Lung (tissue), 12 donors: ENCODE results near the gene VPREB1. TPM values are rescaled to one million over a fixed set of nuclear protein-coding genes. Genes with fewer than 3 reads are reported as not detected.
A peak's percentile ranks its signal among the peaks of the same experiment; 100 is the strongest.

ENCODE experiments used
- ATAC-seq: fragments of 200-7000 bp; cut with Tn5 transposase; one replicate; pipeline ENCODE4 v1.9.1; 2020; ENCODE audit warnings: moderate number of reproducible peaks; ENCODE audit not compliant: insufficient read depth, low FRiP score
- DNase-seq, 3 donors: peaks; one replicate each; pipeline ENCODE4 v3.0.0-alpha.2; 2013 to 2017
- H3K27ac ChIP-seq, 2 donors: one replicate each; pipeline ENCODE4 v1.5.1; 2013; ENCODE audit warnings: mild to moderate bottlenecking in 2 of 2, moderate library complexity in 2 of 2, control low read depth in 1 of 2, inconsistent platforms in 1 of 2, low read depth in 1 of 2, low read length in 1 of 2
- H3K27me3 ChIP-seq, 3 donors: one replicate each; pipeline ENCODE4 v1.5.1; 2013; ENCODE audit warnings: low read length in 2 of 3; ENCODE audit not compliant: control insufficient read depth in 3 of 3, insufficient read depth in 3 of 3
- H3K36me3 ChIP-seq, 4 donors: one replicate each; pipeline ENCODE4 v1.5.1; 2013; ENCODE audit warnings: low read length in 4 of 4, mild to moderate bottlenecking in 1 of 4, moderate library complexity in 1 of 4; ENCODE audit not compliant: control insufficient read depth in 4 of 4, insufficient read depth in 4 of 4
- H3K4me1 ChIP-seq, 5 donors: one replicate each; pipeline ENCODE4 v1.5.1; 2013; ENCODE audit warnings: low read length in 5 of 5, mild to moderate bottlenecking in 2 of 5, moderate library complexity in 1 of 5; ENCODE audit not compliant: control insufficient read depth in 5 of 5, insufficient read depth in 5 of 5
- H3K4me3 ChIP-seq: one replicate; pipeline ENCODE4 v1.5.1; 2013; ENCODE audit warnings: mild to moderate bottlenecking, control low read depth, moderate library complexity
- H3K9ac ChIP-seq, 2 donors: one replicate each; pipeline ENCODE4 v1.5.1; 2013; ENCODE audit warnings: low read length in 2 of 2, control low read depth in 1 of 2; ENCODE audit not compliant: insufficient read depth in 1 of 2
- H3K9me3 ChIP-seq, 4 donors: one replicate each; pipeline ENCODE4 v1.5.1; 2013; ENCODE audit warnings: low read length in 3 of 4, mild to moderate bottlenecking in 1 of 4, moderate library complexity in 1 of 4; ENCODE audit not compliant: control insufficient read depth in 4 of 4, insufficient read depth in 3 of 4
- CTCF ChIP-seq: IDR thresholded peaks from 2 replicates; pipeline ENCODE4 v1.5.1; 2012; ENCODE audit warnings: mild to moderate bottlenecking; ENCODE audit errors: control extremely low read depth, extremely low read depth
- WGBS, 2 donors: extraction: QIAGEN DNeasy Blood & Tissue Kit; methylation state at CpG; one replicate each; pipeline ENCODE4 v1.1.7; 2013; 5-methylcytosine and 5-hydroxymethylcytosine counted together
- polyA plus RNA-seq, 2 donors: library from polyadenylated mRNA; stranded (reverse); fragments of 200-250 nt; gene quantifications; one replicate each; pipeline ENCODE4 v1.2.1, GENCODE V29; 2013
- total RNA-seq, 2 donors: library from RNA; depleted of rRNA in 1 of 2; stranded (reverse); fragments of >200 nt in 1 of 2; gene quantifications; one replicate each; pipeline ENCODE4 v1.2.1, GENCODE V29; 2014 to 2021
- donor health status: control.
- donor health status: control.
- donor health status: Bipolar disorder and iron deficiency.
- donor health status: healthy.
- donor health status: DM: yes; HTN: yes; CAD: no.

The VPREB1 gene
- total and polyA plus RNA-seq, 4 donors: 0.11 TPM; not detected in 3

DNA sequence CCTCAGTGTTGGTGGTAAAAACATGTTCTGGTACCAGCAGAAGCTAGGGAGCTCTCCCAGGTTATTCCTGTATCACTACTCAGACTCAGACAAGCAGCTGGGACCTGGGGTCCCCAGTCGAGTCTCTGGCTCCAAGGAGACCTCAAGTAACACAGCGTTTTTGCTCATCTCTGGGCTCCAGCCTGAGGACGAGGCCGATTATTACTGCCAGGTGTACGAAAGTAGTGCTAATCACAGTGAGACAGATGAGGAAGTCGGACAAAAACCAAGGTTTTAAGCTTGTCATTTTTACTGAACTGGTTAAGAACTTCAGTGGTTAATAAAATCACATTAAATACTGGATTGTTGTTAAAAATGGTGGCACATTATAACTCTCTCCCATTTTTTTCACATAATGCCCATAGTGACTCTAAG lies 42.6 kb upstream of the VPREB1 start:
- Histone ChIP-seq H3K27me3 (peaks cover 0 to 14% (median 0%) of the 10 kb centered on the region in 3 donors), H3K36me3 (no peaks in the 10 kb centered on the region), H3K9me3 (no peaks in the 10 kb centered on the region), H3K4me1 (no peaks in the 10 kb centered on the region), H3K27ac (no peak overlapping the region), H3K9ac (no peak overlapping the region), H3K4me3 (no peak overlapping the region)
- no peak for DNase-seq
- no peak for TF ChIP-seq CTCF
- 40 to 59% methylated on average over 6 of the region's 6 CpGs for WGBS, 2 donors
- ATAC-seq: no peak

DNA sequence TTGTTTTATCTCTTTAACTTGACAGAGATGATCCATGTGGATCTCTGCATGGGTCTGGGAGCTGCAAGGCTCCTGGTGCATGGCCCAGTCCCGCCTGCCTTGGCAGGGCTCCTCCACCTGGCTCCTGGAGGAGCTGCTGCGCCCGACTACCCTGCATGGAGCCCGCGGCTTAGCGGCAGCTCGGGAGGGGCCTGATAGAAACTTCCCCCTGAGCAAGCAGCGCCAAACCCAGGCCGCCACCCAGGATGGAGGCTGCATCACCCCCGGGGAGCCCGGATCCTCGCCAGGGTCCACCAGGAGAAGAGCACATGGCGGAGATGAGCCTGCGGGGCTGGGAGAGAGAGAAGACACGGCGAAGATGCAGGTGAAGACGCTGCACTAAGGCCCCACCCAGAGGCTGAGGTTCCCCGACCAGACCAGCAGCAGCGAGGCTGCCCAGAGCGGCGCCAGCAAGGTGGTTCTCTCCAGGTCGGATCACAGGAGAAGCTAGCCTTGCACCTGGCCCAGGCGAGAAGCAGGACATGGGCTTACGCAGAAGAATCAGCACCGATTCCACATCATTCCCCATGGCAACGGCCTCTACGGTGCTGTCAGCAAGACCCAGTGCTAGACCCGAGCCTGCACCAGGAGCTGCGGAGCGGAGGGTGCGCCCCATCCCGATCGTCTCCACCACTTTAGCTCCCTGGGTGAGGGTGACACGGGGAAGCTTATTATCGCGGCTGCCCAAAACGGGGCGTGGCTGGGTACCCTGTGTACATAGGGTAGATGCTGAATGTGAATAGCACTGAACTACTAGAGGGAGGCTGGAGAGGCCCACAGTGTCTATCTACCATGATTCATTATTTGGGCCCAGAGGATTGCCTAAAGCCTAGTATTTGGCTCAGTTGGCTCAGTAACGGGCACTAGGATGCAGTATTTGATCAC lies 41.3 kb upstream of the VPREB1 start:
- Histone ChIP-seq H3K27ac (no peak overlapping the region), H3K9ac (no peak overlapping the region), H3K36me3 (no peaks in the 10 kb centered on the region), H3K27me3 (peaks cover 0 to 14% (median 0%) of the 10 kb centered on the region in 3 donors), H3K9me3 (no peaks in the 10 kb centered on the region), H3K4me3 (no peak overlapping the region), H3K4me1 (no peaks in the 10 kb centered on the region)
- DNase-seq: no peak
- no peak for TF ChIP-seq CTCF
- WGBS, 2 donors: 66 to 73% methylated on average over 39 of the region's 39 CpGs
- ATAC-seq: no peak

DNA sequence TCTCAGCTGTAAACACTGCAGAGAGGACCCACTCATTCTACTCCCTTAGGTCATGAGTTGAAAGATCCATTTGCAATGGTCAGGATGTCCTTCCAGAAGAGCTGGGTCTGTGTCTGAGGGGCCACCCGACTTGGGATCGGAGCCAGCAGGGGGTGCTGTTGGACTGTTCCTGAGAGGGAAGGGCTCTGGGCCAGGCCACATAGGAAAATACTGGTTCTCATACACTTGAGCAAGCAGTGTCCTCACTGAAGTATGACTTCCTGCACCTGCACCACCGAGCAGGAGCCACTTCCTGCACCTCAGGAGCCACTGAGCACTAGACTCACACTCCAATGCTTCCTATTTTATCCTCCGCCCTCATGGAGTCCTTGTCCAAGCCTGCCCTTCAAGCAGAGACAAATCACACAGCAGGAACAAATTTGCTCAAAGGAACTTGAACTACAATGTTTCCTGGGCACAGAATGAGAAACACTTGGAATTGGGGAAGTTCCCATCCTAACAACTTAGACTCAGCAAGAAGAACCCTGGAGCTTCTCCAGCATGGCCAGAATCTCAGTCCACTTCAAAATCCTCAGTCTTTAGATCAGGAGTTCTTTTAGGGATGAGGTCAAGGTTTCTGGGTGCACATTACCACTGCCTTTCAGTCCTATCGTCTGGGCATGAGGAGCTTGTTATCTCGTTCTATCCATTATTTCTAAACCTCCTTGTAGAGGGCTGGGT lies 36.6 kb upstream of the VPREB1 start:
- Histone ChIP-seq H3K36me3 (no peaks in the 10 kb centered on the region), H3K27me3 (peaks cover 0 to 13% (median 0%) of the 10 kb centered on the region in 3 donors), H3K9ac (no peak overlapping the region), H3K4me1 (no peaks in the 10 kb centered on the region), H3K27ac (no peak overlapping the region), H3K9me3 (no peaks in the 10 kb centered on the region), H3K4me3 (no peak overlapping the region)
- 5 to 15% methylated on average over 6 of the region's 6 CpGs for WGBS, 2 donors
- TF ChIP-seq CTCF: peak; percentile 31
- DNase-seq (peak; percentile 52 to 74 (median 63)), ATAC-seq (no peak)
